DMS 273 treated with DMSO at 0.1 percent for 48 hours (cell line): ENCODE results near the gene CRLF1.
"Not testable (repeated sequence)": the region's sequence is repeated elsewhere in the genome, so short reads cannot be mapped to it uniquely, and the experiment has no call there.

ENCODE experiments used
- DNase-seq: peaks from one replicate; lab custom pipeline; 2025; lab: John Stamatoyannopoulos, UW

The CRLF1 gene

GRCh38 chr19:18608805-18609716 is 2.5 kb upstream of the CRLF1 start:
- DNase-seq = no peak

DNA sequence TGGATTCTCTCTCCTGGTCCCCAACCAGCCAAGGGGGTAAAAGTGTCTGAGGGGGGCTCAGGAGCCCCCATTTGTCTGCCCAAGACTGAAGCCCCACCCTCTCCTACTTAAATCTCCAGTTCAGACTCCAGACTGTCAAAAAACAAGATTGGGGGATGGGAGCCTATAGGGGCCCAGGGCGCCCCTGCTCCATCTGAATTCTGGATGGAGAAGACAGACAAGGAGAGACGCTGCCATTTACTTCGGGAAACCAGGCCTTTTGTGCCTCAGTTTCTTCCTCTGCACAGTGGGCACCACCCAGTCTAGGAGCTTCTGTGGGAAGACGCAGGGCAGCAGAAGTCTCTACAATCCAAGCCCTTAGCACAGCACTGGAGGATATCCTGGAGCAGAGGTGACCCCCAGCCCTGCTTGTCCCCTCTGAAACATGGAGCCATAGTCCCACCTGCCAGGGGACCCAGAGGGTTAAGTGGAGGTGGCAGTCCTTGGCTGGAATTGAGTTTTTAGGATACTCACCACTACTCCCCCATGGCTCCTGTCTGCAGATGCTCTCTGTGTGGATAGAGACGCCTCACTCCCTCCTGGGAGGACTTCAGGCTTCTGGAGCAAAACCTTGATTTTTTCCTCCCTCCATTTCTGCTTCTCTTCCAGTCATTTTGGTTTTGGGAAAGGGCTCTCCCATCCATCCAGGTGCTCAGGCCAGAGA is 1.7 kb upstream of the CRLF1 start:
- no peak for DNase-seq

DNA sequence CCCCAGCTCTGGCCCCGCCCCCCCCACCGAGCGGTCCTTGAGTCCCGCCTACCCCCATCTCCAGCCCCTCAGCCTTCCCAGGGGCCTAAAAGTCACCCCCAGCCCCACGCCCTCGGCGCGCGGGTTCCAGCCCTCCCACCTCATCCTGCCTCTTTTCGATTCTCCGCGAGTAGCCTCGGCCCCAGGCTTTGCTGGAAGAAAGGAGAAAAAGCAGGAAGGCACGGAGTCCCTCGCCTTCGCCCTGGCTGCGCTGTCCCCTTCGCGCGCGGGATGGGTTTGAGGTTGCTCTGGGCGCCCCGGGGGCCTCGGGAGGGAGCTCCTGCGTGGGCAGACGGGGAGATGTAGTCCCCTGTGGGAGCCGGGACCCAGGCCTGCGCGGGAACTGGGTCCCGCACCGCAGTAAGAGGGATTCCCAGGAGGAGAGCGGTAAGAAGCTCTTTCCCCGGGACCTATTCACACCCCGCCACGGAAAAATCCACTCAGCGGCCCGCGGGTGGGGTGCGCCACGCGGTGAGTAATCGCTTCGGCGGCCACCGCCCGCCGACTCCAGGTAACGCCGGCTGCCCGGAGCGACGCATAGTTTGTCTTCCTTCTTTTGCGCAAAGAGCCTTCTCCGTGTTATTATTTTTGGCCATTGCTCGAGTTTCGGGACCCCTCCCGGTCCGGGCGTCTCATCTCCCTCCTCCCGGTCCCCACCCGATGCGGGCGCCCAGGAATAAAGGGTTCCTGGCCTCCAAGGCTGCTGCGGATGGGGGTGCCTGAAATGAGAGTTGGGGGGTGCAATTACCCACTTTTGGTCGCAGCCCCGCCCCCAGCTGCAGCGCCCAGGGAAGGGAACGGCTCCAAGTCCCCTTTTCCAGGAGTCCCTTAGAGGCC is 865 bp upstream of the CRLF1 start:
- DNase-seq = no peak

DNA sequence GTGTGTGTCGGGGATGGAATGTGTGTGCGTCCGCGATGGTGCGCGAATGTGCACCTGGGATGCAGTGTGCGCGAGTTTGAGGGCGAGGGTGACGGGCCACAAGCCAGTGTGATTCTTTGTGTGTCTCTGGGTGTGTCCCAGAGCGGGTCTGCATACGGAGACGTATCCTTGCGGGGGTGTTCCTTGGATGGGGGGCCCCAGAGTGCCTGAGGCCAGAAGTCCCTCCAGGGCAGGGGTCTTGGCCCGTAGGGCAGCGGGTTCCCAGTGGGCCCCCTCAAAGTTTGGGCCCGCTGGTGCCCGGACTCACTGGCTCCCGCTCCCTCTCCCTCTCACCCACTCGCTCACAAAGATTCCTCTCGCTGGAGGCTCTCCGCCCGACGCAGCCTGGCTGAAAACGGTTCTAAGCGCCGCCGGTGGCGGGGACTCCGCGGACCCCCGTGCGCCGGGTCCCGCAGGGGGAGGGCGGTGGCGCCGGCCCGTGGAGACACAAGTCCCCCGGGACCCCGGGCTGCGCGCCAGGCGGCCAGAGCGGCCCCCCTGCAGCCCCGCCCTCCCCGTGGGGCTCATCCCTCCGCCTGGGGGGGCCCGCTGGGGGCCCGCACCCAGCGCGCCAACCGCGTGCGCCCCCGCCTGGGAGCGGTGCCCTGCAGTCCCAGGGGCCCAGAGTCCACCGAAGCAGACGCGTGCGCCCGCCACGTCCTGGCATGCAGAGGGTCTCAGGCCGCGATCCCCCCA is 886 bp downstream of the CRLF1 start:
- DNase-seq = no peak

DNA sequence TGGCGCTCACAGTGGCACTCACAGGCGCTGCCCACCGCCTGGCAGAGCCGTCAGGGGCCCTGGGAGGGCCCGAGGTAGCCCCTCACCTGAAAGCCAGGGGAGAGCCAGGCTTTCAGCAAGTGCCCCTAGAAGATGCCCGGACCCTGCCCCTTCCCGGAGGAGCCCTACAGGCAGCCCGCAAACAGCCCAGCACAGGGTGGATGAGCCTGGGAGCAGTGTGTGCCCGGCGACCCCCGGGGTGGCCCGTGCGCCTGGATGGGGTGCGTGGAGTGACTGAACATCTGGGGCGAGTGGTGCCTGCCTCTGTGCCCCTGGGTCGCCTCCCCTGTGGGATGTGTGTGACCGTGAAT is 1.4 kb downstream of the CRLF1 start:
- no peak for DNase-seq

- no peak for DNase-seq
Measured at GRCh38 chr19:18604820-18605159, 1.8 kb downstream of the CRLF1 start.

- DNase-seq = no peak
Measured at GRCh38 chr19:18603958-18604819, 2.4 kb downstream of the CRLF1 start.

DNA sequence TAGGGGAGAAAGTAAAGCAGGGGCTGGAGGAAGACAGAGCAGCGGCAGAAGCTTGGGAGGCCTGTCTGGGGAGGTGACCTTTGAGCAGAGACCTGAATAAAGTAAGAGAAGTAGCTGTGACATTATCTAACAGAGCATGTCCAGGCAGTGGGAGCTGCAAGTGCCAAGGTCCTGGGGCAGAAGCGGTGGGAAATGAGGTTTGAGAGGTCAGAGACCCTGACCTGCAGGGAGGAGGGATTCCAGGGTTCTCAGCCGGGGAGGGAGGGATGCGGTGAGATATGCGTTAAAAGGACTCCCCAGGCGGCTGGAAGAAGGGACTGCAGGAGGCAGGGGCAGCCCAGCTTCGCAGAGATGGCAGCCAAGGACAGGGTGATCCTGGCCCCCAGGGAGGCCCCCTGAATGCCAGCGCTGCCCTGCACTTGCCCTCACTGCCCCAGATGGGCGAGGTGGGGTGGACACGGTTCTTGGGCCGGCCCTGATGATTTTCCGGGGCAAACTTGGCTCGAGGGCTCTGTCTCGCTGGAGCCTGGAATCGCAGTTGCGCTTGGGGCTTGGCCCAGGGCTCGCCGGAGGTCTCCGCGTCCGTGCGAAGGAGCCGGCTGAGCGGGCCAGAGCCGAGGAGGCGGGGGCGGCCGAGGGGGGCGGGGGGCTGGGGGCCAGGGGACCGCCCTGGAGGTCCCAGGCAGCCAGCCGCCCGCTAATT is 3.2 kb downstream of the CRLF1 start:
- DNase-seq = no peak

- DNase-seq = no peak
Measured at GRCh38 chr19:18601875-18602274, 4.7 kb downstream of the CRLF1 start.

GRCh38 chr19:18600692-18601397 is 5.8 kb downstream of the CRLF1 start:
- not testable (repeated sequence) for DNase-seq

- no peak for DNase-seq
Measured at GRCh38 chr19:18599485-18599884, 7.1 kb downstream of the CRLF1 start.

- DNase-seq = no peak
Measured at GRCh38 chr19:18597809-18598660, 8.6 kb downstream of the CRLF1 start.

DNA sequence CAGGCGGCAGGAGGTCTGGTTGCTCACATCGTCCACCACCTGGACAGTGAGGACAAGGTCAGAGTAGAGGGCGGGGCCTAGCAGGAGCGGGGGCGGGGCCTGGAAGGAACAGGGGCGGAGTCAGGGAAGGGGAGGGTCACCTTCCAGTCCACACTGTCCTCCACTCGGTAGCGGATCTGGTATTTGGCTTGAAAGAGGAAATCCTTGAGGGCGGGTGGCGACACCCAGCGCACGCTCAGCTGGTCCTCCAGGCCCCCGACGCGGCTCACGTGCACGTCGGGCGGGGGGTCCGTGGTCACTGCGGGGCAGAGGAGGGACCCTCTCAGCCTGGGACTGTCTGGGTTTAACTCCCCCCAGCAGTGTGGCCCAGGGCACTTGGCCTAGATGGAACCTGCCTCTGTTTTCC is 9.8 kb downstream of the CRLF1 start:
- no peak for DNase-seq

DNA sequence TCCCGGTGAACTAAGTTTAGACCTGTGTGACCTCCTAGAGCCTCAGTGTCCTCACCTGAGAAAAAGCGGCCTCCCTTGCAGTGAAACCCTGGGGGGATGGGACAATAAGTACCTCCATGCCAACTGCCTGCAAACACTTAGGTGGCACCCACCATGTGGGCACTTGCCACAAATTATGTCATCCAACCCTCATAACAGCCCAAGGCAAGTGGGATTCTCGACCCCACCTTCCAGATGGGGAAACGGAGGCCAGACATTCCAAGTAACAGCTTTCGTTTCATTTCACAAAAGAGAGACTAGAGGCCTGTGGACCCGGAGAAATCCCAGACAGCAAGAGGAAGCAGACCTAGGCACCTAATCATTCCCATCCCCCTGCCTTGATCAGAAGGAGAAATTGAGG is 11.1 kb downstream of the CRLF1 start:
- no peak for DNase-seq

- no peak for DNase-seq
Measured at GRCh38 chr19:18594824-18595373, 11.7 kb downstream of the CRLF1 start.

- no peak for DNase-seq
Measured at GRCh38 chr19:18594096-18594823, 12.3 kb downstream of the CRLF1 start.

- no peak for DNase-seq
Measured at GRCh38 chr19:18593367-18594095, 13.1 kb downstream of the CRLF1 start.
